ENCODE measurements around the gene ZNF394. TPM values are rescaled to one million over a fixed set of nuclear protein-coding genes. Genes with fewer than 3 reads are reported as not detected.
"Not testable (repeated sequence)": the region's sequence is repeated elsewhere in the genome, so short reads cannot be mapped to it uniquely, and the experiment has no call there.

ZNF394 gene
- 16.8 and 22.4 TPM in 2 replicates for total RNA-seq (ENCODE audit: low replicate concordance)

DNA sequence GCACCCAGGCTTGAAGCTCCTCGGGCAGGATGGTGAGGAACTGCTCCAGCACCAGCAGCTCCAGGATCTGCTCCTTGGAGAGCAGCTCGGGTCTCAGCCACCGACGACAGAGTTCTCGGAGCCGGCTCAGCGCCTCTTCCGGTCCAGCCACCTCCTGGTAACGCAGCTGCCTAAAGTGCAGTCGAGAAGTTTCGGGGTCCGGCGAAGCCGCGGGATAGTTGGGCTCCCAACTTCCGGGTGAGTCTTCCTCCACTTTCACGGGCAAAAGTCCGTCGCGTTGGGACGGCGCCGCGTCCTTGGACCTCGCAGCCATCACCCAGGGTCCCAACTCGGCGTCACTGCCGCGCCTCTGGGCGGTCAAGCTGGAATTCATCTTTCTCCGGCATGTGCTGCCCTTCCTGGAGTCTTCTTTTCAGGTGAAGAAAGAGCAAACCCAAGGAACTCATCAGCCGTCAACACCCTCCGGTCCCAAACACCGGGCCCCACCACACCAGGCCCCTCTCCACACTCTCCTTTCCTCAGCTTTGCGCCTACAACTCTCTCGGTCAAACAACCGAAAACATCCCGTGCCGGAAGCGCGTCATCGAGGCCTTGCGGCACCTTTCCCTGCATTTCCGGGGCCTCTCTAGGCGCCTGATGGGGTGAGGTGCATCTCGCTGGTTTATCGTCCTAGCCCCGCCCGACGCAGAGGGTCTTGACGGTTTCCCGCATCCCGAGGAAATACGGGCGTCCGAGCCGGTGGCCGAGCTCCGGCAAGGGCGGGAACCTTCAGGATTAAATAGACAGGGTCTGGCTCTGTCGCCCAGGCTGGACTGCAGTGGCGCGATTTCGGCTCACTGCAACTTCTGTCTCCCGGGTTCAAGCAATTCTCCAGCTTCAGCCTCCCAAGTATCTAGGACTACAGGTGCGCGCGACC is at the start of gene ZNF394:
TSS of gene ZNF394 (minus strand) at position 561 of the 916 bp plus-strand sequence. CDS start at position 373, 188 bp downstream.
- H3K27ac ChIP-seq = peak within 1 kb of the TSS; percentile 81
- H3K79me2 ChIP-seq (ENCODE audit: low read depth) = peaks cover 55% of the 10 kb centered on the region
- peaks cover 4% of the 10 kb centered on the region for H3K27me3 Mint-ChIP-seq (ENCODE audit: insufficient read depth, low read depth)
- H4K20me1 ChIP-seq (ENCODE audit: low read depth) = peaks cover 20% of the 10 kb centered on the region
- H3K4me2 ChIP-seq = peak within 1 kb of the TSS; percentile 80
- H3K27me3 ChIP-seq = no peaks in the 10 kb centered on the region
- no peaks in the 10 kb centered on the region for H3K36me3 ChIP-seq
- peaks cover 25% of the 10 kb centered on the region for H3K4me1 Mint-ChIP-seq
- H3K4me1 ChIP-seq = peaks cover 12% of the 10 kb centered on the region
- peaks cover 18% of the 10 kb centered on the region for H3F3A ChIP-seq (ENCODE audit: low read depth)
- peak within 1 kb of the TSS; percentile 90 for H2AFZ ChIP-seq (replicated peaks)
- H3K9me3 ChIP-seq (ENCODE audit: low read depth) = no peaks in the 10 kb centered on the region
- peak within 1 kb of the TSS; percentile 72 for H3K27ac Mint-ChIP-seq
- H3K9me3 Mint-ChIP-seq = peaks cover under 1% of the 10 kb centered on the region
- peak within 1 kb of the TSS; percentile 84 for H3K9ac ChIP-seq
- H3K4me3 ChIP-seq = peak within 1 kb of the TSS; percentile 84
- peak within 1 kb of the TSS; percentile 100 for H3K4me3 Mint-ChIP-seq
- TF ChIP-seq EZH2 (IDR thresholded peaks at IDR 0.05) (peak; percentile 9), EZH2phosphoT487 (IDR thresholded peaks at IDR 0.05) (no peak)
- TF ChIP-seq, protein P1, sequence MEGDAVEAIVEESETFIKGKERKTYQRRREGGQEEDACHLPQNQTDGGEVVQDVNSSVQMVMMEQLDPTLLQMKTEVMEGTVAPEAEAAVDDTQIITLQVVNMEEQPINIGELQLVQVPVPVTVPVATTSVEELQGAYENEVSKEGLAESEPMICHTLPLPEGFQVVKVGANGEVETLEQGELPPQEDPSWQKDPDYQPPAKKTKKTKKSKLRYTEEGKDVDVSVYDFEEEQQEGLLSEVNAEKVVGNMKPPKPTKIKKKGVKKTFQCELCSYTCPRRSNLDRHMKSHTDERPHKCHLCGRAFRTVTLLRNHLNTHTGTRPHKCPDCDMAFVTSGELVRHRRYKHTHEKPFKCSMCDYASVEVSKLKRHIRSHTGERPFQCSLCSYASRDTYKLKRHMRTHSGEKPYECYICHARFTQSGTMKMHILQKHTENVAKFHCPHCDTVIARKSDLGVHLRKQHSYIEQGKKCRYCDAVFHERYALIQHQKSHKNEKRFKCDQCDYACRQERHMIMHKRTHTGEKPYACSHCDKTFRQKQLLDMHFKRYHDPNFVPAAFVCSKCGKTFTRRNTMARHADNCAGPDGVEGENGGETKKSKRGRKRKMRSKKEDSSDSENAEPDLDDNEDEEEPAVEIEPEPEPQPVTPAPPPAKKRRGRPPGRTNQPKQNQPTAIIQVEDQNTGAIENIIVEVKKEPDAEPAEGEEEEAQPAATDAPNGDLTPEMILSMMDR (IDR thresholded peaks at IDR 0.05) = peak; percentile 7
- DNase-seq (ENCODE audit: low spot score) = peak; percentile 98
- peaks cover 18% of the 10 kb centered on the region for H3K36me3 Mint-ChIP-seq

DNA sequence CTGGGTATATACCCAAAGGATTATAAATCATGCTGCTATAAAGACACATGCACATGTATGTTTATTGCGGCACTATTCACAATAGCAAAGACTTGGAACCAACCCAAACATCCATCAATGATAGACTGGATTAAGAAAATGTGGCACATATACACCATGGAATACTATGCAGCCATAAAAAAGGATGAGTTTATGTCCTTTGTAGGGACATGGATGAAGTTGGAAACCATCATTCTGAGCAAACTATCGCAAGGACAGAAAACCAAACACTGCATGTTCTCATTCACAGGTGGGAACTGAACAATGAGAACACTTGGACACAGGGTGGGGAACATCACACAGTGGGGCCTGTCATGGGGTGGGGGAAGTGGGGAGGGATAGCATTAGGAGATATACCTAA is 49.5 kb upstream of the ZNF394 start:
- H3K4me3 Mint-ChIP-seq = peak overlapping the region; percentile 50
- H3K27me3 Mint-ChIP-seq (ENCODE audit: insufficient read depth, low read depth); H3K4me2 ChIP-seq; H3K9me3 ChIP-seq (ENCODE audit: low read depth); H3K4me3 ChIP-seq; H3K27ac ChIP-seq; H3K9ac ChIP-seq; H2AFZ ChIP-seq (replicated peaks); H4K20me1 ChIP-seq (ENCODE audit: low read depth); DNase-seq (ENCODE audit: low spot score); H3K27me3 ChIP-seq; H3F3A ChIP-seq (ENCODE audit: low read depth); H3K27ac Mint-ChIP-seq; H3K4me1 ChIP-seq: not testable (repeated sequence)
- peaks cover 11% of the 10 kb centered on the region for H3K4me1 Mint-ChIP-seq
- peaks cover 35% of the 10 kb centered on the region for H3K36me3 Mint-ChIP-seq
- H3K9me3 Mint-ChIP-seq = peaks cover 19% of the 10 kb centered on the region
- peaks cover 24% of the 10 kb centered on the region for H3K36me3 ChIP-seq
- peaks cover 28% of the 10 kb centered on the region for H3K79me2 ChIP-seq (ENCODE audit: low read depth)

DNA sequence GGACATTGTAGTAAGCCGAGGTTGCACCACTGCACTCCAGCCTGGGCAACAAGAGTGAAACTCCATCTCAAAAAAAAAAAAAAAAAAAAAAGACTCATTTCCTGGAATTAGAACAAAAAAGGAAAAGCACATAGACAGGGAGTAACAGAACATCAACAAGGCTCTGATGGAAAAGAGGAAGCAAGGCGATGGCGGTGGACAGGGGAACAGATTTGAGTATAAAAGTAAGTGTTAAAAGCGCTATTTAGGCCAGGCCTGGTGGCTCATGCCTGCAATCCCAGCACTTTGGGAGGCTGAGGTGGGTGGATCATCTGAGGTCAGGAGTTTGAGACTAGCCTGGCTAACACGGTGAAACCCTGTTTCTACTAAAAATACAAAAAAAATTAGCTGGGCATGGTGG is 45.2 kb upstream of the ZNF394 start:
- H3K4me3 Mint-ChIP-seq; H3K27me3 ChIP-seq; H3K27ac Mint-ChIP-seq; H3K27me3 Mint-ChIP-seq (ENCODE audit: insufficient read depth, low read depth); H2AFZ ChIP-seq (replicated peaks); DNase-seq (ENCODE audit: low spot score); H3K27ac ChIP-seq; H3K4me1 ChIP-seq; H3K4me3 ChIP-seq; H3K4me1 Mint-ChIP-seq; H4K20me1 ChIP-seq (ENCODE audit: low read depth); H3K4me2 ChIP-seq; H3K9ac ChIP-seq; H3F3A ChIP-seq (ENCODE audit: low read depth): not testable (repeated sequence)
- Mint-ChIP-seq H3K36me3 (peaks cover 55% of the 10 kb centered on the region), H3K9me3 (peaks cover 45% of the 10 kb centered on the region)
- peaks cover 11% of the 10 kb centered on the region for H3K9me3 ChIP-seq (ENCODE audit: low read depth)
- H3K79me2 ChIP-seq (ENCODE audit: low read depth) = peaks cover 12% of the 10 kb centered on the region
- H3K36me3 ChIP-seq = peaks cover 24% of the 10 kb centered on the region

DNA sequence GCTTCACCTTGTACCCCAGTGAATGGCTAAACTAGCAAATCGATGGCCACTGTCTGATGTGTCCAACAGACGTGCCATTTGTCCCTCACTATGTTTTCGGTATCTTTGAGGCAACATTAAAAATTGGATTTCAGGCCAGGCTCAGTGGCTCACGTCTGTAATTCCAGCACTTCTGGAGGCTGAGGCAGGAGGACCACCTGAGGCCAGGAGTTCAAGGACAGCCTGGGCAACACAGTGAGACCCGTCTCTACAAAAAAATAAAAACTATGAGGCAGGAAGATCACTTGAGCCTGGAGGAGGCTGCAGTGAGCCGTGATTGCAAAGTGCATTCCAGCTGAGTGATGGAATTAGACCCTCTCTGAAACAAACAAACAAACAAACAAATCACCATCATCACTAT is 43.8 kb upstream of the ZNF394 start:
- Mint-ChIP-seq H3K4me3 (no peak overlapping the region), H3K27ac (no peak overlapping the region), H3K9me3 (peaks cover 48% of the 10 kb centered on the region), H3K27me3 (ENCODE audit: insufficient read depth, low read depth) (peaks cover 8% of the 10 kb centered on the region), H3K4me1 (no peaks in the 10 kb centered on the region), H3K36me3 (peaks cover 49% of the 10 kb centered on the region)
- Histone ChIP-seq H3K27ac (no peak overlapping the region), H3K4me2 (no peak overlapping the region), H3K27me3 (no peaks in the 10 kb centered on the region), H3F3A (ENCODE audit: low read depth) (no peaks in the 10 kb centered on the region), H4K20me1 (ENCODE audit: low read depth) (no peaks in the 10 kb centered on the region), H3K9me3 (ENCODE audit: low read depth) (peaks cover 11% of the 10 kb centered on the region), H3K4me3 (no peak overlapping the region), H3K9ac (no peak overlapping the region), H3K4me1 (no peaks in the 10 kb centered on the region), H2AFZ (replicated peaks) (no peak overlapping the region), H3K36me3 (peaks cover 21% of the 10 kb centered on the region), H3K79me2 (ENCODE audit: low read depth) (peaks cover under 1% of the 10 kb centered on the region)
- TF ChIP-seq, protein P1 (IDR thresholded peaks at IDR 0.05) = no peak
- no peak for TF ChIP-seq EZH2phosphoT487 (IDR thresholded peaks at IDR 0.05)
- TF ChIP-seq EZH2 (IDR thresholded peaks at IDR 0.05) = no peak
- DNase-seq (ENCODE audit: low spot score) = no peak
